Sigmoid colon (tissue), 7 donors: ENCODE results near the gene RAP1GAP. TPM values are rescaled to one million over a fixed set of nuclear protein-coding genes. Genes with fewer than 3 reads are reported as not detected.

ENCODE experiments used
- DNase-seq: peaks from one replicate; pipeline ENCODE4 v3.0.0-alpha.2; 2019
- H3K27ac ChIP-seq, 4 donors: fragments of 200-600 bp; sonication (generic); one replicate each; pipeline ENCODE4 v1.5.1; 2016 to 2019; ENCODE audit warnings: mild to moderate bottlenecking in 1 of 4
- H3K27me3 ChIP-seq, 3 donors: fragments of 200-600 bp; sonication (generic); one replicate each; pipeline ENCODE4 v1.5.1; 2019; ENCODE audit warnings: mild to moderate bottlenecking in 1 of 3
- H3K36me3 ChIP-seq, 4 donors: fragments of 200-600 bp; sonication (generic); one replicate each; pipeline ENCODE4 v1.5.1; 2016 to 2019
- H3K4me1 ChIP-seq, 4 donors: fragments of 200-600 bp; sonication (generic); one replicate each; pipeline ENCODE4 v1.5.1; 2017 to 2019
- H3K4me3 ChIP-seq, 4 donors: fragments of 200-600 bp; sonication (generic); one replicate each; pipeline ENCODE4 v1.5.1; 2017 to 2019; ENCODE audit warnings: mild to moderate bottlenecking in 2 of 4, moderate library complexity in 1 of 4
- H3K9me3 ChIP-seq, 4 donors: fragments of 200-600 bp in 3 of 4; sonication (generic) in 3 of 4; one replicate each; pipeline versions ENCODE4 v1.5.1 to v1.6.1; 2013 to 2019
- EP300 ChIP-seq, 4 donors: sonication (generic); formaldehyde crosslinking; IDR thresholded peaks; one replicate each; pipeline ENCODE4 v1.6.1; 2017; ENCODE audit warnings: antibody characterized with exemption in 4 of 4
- POLR2A ChIP-seq, 2 donors: fragments of 450-650 bp; IDR thresholded peaks; one replicate each; pipeline ENCODE4 v1.6.1; 2016; ENCODE audit warnings: antibody characterized with exemption in 2 of 2, mild to moderate bottlenecking in 2 of 2, moderate library complexity in 2 of 2
- POLR2AphosphoS5 ChIP-seq, 4 donors: sonication (generic); formaldehyde crosslinking; IDR thresholded peaks; one replicate each; pipeline ENCODE4 v1.6.1; 2017; ENCODE audit warnings: antibody characterized with exemption in 4 of 4
- WGBS, 2 donors: extraction: QIAGEN DNeasy Blood & Tissue Kit; methylation state at CpG; one replicate each; pipeline ENCODE4 v1.1.7; 2013; 5-methylcytosine and 5-hydroxymethylcytosine counted together
- intact Hi-C: fragments of 100-400 bp; cut with DNase I; formaldehyde crosslinking; loops from one replicate; pipeline ENCODE4 v1.15.1; 2023
- polyA plus RNA-seq, 3 donors: library from polyadenylated mRNA; stranded (reverse); fragments of 200-250 nt; gene quantifications; one replicate each; pipeline ENCODE4 v1.2.3, GENCODE V29; 2013
- total RNA-seq, 4 donors: library from RNA; depleted of rRNA; stranded (reverse); fragments of >200 nt; gene quantifications; one replicate each; pipeline ENCODE4 v1.1.0, GENCODE V29; 2016
- TF ChIP-seq, protein P1 (sequence below), 4 experiments: fragments of 450-650 bp in 3 of 4; fragments of 200-600 bp in 1 of 4; IDR thresholded peaks; one replicate each; pipeline ENCODE4 v1.5.1; 2016 to 2019; ENCODE audit warnings: antibody characterized with exemption in 4 of 4, mild to moderate bottlenecking in 3 of 4, moderate library complexity in 2 of 4
- donor health status: healthy with polysubstance abuse.
- donor health status: Bipolar disorder and iron deficiency.
- donor health status: healthy.

RAP1GAP gene
- total and polyA plus RNA-seq, 7 donors = 0.33 to 47.4 (median 12.5) TPM; not detected in 1

DNA sequence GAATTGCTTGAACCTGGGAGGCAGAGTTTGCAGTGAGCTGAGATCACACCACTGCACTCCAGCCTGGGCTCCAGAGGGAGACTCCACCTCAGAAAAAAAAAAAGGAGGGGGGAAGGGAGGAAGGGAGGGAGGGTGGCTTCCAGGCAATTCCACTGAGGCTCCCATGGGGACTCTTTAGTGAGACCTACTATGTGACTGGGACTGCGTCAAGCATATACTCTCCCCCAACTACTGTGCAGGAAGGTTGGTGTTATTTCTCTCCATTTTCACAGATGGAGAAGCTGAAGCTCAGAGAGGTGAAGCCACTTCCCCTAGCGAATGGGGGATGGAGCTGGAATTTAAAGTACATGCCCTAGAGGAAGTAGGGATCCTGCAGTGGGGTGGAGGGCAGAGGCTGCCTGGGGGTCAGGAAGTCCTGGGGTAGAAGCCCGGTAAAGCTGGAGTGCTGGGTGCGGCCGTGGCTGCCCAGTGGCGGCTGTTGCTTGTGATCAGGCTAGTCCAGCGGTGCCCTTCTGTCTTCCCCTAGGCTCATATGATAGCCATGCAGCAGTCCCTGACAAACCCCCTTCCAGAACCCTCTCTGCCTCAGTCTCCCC is 40.3 kb downstream of the RAP1GAP start:
- 49 to 77% methylated on average over 7 of the region's 7 CpGs for WGBS, 2 donors
- Histone ChIP-seq H3K36me3 (no peaks in the 10 kb centered on the region), H3K9me3 (no peaks in the 10 kb centered on the region), H3K4me3 (no peak overlapping the region), H3K27me3 (peaks cover 0 to 73% (median 8%) of the 10 kb centered on the region in 3 donors), H3K27ac (no peak overlapping the region), H3K4me1 (no peaks in the 10 kb centered on the region)
- intact Hi-C loops = no loop called here
- DNase-seq = no peak
- TF ChIP-seq, protein P1, sequence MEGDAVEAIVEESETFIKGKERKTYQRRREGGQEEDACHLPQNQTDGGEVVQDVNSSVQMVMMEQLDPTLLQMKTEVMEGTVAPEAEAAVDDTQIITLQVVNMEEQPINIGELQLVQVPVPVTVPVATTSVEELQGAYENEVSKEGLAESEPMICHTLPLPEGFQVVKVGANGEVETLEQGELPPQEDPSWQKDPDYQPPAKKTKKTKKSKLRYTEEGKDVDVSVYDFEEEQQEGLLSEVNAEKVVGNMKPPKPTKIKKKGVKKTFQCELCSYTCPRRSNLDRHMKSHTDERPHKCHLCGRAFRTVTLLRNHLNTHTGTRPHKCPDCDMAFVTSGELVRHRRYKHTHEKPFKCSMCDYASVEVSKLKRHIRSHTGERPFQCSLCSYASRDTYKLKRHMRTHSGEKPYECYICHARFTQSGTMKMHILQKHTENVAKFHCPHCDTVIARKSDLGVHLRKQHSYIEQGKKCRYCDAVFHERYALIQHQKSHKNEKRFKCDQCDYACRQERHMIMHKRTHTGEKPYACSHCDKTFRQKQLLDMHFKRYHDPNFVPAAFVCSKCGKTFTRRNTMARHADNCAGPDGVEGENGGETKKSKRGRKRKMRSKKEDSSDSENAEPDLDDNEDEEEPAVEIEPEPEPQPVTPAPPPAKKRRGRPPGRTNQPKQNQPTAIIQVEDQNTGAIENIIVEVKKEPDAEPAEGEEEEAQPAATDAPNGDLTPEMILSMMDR (IDR thresholded peaks at IDR 0.05) = no peak
- TF ChIP-seq EP300 (IDR thresholded peaks at IDR 0.05) (no peak), POLR2A (IDR thresholded peaks at IDR 0.05) (no peak), POLR2AphosphoS5 (IDR thresholded peaks at IDR 0.05) (no peak)

DNA sequence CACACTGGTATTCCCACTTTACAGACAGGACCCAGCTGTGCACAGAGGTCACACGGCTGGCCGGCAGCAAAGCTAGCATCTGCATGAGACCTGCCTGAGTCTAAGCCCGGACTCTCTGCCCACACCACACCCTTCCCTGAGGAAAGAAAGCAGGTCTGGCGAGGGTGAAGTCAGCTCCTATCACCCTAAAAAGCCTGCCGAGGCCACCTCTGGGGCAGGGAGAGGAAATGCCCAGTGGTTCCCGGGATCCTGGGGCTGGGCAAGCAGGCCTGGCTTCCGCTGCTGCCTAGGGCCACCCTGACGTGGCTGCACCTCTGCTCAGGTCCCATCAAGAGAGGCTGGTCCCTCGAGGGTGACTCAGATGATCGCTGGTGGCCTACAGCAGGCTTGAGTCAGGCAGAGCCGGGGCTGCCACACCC is 42.2 kb downstream of the RAP1GAP start:
- intact Hi-C loops = no loop called here
- H3K27ac ChIP-seq = no peak overlapping the region
- no peaks in the 10 kb centered on the region for H3K9me3 ChIP-seq
- peaks cover 0 to 6% (median 2%) of the 10 kb centered on the region in 4 donors for H3K4me1 ChIP-seq
- H3K36me3 ChIP-seq = no peaks in the 10 kb centered on the region
- no peak for TF ChIP-seq POLR2A (IDR thresholded peaks at IDR 0.05)
- H3K4me3 ChIP-seq = no peak overlapping the region
- peaks cover 0 to 82% (median 24%) of the 10 kb centered on the region in 3 donors for H3K27me3 ChIP-seq
- no peak for DNase-seq
- 83 to 87% methylated on average over 11 of the region's 11 CpGs for WGBS, 2 donors

DNA sequence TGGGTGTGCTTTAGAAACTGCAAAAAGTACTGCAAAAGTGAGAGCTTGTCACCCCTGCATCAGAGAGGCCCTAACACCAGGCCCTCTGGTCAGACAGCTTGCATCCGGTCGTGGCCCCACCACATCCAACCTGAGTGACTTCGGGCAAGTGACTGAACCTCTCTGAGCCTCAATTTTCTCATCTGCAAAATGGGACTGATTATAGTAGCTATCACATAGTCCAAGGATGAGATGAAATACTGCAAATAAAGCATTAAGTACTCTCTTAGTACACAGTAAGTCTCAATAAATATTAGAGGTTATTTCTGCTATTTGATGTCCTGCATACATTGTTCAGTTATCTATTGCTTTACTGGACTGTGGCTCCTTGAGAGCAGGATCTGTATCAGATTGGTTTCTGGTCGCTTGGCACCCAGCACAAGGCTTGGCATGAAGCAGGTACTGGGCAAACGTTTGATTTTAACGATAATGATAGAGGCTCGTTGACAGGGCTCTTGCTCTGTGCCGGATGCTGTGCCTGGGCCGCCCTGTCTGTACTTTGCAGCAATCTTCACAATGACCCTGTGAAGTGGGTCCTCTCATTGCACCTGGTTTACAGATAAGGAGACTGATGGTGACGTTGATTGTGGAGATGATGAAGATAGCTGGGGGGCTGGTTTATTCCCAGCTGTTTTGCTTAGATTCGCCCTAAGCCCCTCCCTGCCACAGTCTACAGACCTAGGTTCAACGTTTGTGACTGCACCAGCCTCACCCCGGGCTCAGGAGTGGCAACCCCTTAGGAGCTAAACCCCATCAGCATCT is 43.6 kb downstream of the RAP1GAP start:
- Histone ChIP-seq H3K4me1 (peaks cover 0 to 8% (median 3%) of the 10 kb centered on the region in 4 donors), H3K27me3 (peaks cover 0 to 79% (median 28%) of the 10 kb centered on the region in 3 donors), H3K36me3 (no peaks in the 10 kb centered on the region), H3K4me3 (no peak overlapping the region), H3K9me3 (no peaks in the 10 kb centered on the region), H3K27ac (no peak overlapping the region)
- TF ChIP-seq, protein P1 (IDR thresholded peaks at IDR 0.05) = no peak
- TF ChIP-seq POLR2A (IDR thresholded peaks at IDR 0.05) (no peak), EP300 (IDR thresholded peaks at IDR 0.05) (no peak)
- 78 to 86% methylated on average over 13 of the region's 13 CpGs for WGBS, 2 donors
- intact Hi-C loops = no loop called here
- DNase-seq = no peak

DNA sequence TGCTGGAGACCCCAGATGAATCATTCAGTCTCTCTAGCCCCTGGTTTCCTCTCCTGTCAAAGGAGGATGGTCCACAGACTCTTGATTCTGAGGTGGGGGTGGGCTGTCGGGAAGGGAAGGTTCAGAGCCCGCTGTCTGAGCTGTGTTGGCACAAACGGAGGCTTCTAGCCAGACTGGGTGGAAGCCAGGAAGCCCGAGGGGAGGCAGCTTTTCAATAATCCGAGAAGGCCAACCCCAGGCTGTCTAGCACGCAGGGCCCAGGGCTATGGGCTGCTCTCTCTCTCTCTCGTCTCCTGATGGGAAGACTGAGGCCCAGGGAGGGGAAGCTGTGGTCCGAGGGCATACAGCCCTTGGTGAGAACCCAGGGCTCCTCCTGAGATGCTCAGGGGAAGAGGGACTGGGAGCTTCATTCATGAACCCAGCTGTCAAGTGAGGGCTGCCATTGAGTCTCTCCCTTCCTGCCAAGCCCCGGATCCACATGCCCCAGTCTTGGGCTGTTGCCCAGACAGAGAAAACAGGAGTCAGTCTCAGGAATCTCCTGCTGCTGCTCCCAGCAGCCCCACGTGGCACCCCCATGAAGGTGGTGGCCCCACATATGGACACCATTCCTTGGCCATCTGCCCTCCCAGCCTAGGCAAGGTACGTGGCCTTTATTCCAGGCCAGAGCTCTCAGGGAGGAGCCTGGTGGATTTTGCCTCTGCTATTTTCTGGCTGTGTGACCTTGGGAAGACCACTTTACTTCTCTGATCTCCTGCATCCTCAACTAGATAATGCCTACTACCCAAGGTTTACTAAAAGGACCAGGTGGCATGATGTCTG is 44.4 kb downstream of the RAP1GAP start:
- Histone ChIP-seq H3K9me3 (no peaks in the 10 kb centered on the region), H3K4me1 (peaks cover 0 to 12% (median 4%) of the 10 kb centered on the region in 4 donors), H3K27me3 (peaks cover 0 to 79% (median 28%) of the 10 kb centered on the region in 3 donors), H3K27ac (no peak overlapping the region), H3K36me3 (no peaks in the 10 kb centered on the region), H3K4me3 (no peak overlapping the region)
- intact Hi-C loops = no loop called here
- no peak for DNase-seq
- TF ChIP-seq EP300 (IDR thresholded peaks at IDR 0.05) = no peak
- WGBS, 2 donors = 78 to 82% methylated on average over 11 of the region's 11 CpGs

DNA sequence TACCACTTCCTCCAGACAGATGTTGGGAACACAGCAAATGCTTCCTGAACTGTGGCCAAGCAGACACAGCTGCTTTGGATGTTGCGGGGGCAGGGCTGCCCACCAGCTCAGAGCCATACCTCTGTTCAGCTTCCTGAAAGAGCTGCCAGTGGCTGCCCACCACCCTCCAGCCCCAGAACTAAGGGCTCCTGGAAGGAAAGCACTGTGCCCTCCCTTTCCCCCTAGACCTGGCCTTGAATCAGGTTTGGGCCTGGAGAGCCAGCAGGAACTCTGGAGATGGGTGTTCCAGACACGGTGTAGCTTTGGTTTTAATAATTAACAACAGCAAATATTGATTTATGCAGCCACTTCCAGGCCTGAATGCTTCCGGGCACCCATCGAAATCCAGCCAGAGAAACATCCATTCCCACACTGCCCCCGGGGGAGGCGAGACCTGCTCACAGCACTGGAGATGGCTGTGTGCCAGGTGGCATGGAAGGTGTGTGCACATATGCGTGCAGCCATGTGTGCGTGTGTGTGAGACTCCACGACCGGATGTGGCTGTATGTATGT is 45.7 kb downstream of the RAP1GAP start:
- H3K9me3 ChIP-seq = no peaks in the 10 kb centered on the region
- H3K27me3 ChIP-seq = peaks cover 0 to 71% (median 28%) of the 10 kb centered on the region in 3 donors
- H3K4me3 ChIP-seq = no peak overlapping the region
- H3K36me3 ChIP-seq = no peaks in the 10 kb centered on the region
- peaks cover 0 to 12% (median 4%) of the 10 kb centered on the region in 4 donors for H3K4me1 ChIP-seq
- no peak for TF ChIP-seq EP300 (IDR thresholded peaks at IDR 0.05)
- TF ChIP-seq, protein P1 (IDR thresholded peaks at IDR 0.05) = no peak
- no peak for TF ChIP-seq POLR2AphosphoS5 (IDR thresholded peaks at IDR 0.05)
- no peak for TF ChIP-seq POLR2A (IDR thresholded peaks at IDR 0.05)
- DNase-seq = no peak
- intact Hi-C loops = no loop called here
- 17 to 68% methylated on average over 10 of the region's 10 CpGs for WGBS, 2 donors
- no peak overlapping the region for H3K27ac ChIP-seq
